Measurements from ENCODE around the gene STXBP5. TPM values are rescaled to one million over a fixed set of nuclear protein-coding genes. Genes with fewer than 3 reads are reported as not detected.

STXBP5 gene
- total and polyA plus RNA-seq, 9 of the 15 experiments (the other 6 are each of a cell fraction or from before 2014, with no cell fraction given) = 23.3 to 172 (median 71.5) TPM

DNA sequence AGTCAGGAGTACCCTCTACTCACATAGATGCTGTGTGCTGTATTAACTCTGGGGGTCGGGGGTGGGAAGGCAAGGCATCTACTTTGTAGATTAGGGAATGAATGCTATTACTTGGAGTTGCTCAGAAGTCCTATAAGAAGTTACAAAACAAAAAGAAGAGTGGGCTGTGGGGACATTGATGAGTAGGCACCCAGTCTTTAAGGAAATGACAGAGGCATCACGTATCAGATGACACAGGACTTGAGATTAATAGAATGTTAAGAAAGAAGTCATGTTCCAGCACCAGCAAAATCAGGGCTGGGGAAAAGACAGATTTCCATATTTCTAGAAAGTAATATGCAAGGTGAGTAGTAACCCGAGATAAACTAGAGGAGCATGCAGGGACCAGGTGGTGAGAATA, 19.0 kb upstream of the STXBP5 start (continued):
- TF ChIP-seq, protein P1, sequence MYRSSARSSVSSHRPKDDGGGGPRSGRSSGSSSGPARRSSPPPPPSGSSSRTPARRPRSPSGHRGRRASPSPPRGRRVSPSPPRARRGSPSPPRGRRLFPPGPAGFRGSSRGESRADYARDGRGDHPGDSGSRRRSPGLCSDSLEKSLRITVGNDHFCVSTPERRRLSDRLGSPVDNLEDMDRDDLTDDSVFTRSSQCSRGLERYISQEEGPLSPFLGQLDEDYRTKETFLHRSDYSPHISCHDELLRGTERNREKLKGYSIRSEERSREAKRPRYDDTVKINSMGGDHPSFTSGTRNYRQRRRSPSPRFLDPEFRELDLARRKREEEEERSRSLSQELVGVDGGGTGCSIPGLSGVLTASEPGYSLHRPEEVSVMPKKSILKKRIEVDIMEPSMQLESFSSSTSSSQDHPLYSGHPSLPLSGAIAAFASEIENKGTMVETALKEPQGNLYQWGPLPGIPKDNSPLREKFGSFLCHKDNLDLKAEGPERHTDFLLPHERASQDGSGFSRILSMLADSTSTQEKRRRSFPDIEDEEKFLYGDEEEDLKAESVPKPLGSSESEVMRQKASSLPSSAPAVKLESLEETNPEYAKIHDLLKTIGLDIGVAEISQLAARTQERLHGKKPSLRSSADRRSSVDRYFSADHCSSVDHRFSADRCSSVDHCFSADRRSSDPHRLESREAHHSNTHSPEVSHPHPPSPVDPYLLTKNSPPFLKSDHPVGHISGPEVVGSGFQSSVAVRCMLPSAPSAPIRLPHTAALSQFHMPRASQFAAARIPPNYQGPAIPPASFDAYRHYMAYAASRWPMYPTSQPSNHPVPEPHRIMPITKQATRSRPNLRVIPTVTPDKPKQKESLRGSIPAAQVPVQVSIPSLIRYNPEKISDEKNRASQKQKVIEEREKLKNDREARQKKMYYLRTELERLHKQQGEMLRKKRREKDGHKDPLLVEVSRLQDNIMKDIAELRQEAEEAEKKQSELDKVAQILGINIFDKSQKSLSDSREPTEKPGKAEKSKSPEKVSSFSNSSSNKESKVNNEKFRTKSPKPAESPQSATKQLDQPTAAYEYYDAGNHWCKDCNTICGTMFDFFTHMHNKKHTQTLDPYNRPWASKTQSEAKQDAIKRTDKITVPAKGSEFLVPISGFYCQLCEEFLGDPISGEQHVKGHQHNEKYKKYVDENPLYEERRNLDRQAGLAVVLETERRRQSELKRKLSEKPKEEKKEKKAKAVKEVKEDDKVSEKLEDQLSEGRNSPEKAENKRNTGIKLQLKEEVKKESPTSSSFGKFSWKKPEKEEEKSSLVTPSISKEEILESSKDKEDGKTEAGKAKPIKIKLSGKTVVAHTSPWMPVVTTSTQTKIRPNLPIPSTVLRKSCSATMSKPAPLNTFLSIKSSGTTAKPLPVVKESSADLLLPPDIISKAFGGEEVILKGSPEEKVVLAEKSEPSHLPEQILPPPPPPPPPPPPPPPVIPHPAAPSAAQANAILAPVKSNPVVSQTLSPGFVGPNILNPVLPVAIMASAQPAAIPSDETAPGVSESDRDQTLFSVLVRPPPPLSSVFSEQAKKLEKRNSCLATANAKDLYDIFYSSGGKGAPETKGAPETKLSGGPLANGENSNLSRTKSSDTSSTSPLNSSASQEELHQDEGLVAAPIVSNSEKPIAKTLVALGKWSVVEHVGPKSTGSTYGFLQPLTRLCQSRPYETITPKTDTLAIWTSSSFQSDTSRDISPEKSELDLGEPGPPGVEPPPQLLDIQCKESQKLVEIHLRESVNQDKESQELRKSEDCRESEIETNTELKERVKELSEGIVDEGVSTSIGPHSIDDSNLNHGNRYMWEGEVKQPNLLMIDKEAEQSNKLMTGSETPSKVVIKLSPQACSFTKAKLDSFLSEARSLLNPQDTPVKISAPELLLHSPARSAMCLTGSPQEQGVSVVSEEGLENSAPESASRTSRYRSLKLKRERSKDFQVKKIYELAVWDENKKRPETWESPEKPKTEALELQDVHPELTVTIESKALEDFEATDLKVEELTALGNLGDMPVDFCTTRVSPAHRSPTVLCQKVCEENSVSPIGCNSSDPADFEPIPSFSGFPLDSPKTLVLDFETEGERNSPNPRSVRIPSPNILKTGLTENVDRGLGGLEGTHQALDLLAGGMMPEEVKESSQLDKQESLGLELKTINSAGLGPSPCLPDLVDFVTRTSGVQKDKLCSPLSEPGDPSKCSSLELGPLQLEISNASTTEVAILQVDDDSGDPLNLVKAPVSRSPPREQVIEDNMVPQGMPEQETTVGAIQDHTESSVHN (IDR thresholded peaks at IDR 0.05; ENCODE audit: borderline replicate concordance in 1 of 2, low read depth in 1 of 2) = no peak

DNA sequence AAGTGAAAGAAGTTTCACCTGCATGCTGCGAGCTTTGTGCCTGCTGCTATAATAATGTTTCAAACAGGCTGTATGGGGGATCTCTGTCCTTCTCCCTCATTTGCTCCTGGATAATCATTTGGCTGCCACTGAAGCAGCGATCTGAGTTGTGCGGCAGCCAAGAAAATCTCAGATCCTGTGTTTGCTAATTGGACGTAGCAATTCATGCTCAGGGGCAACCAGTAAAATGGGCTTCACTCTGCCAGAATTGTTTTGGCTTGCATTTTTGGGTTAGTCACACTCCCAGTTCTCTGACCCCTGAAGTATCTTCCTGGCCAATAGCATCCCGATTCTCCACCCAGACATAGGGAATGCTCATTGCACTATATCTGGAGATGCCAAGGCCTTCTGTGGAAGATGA, 13.7 kb upstream of the STXBP5 start:
- in situ Hi-C loops (cut with MboI) = no loop called here
- CTCF ChIA-PET (ENCODE audit: low intra/inter-chr PET ratio) = no interaction called here
- TF ChIP-seq BHLHE40 (IDR thresholded peaks at IDR 0.05; ENCODE audit: low read length) (no peak), ZNF324 (CRISPR knock-in tag; IDR thresholded peaks at IDR 0.05) (no peak), ZNF143 (CRISPR knock-in tag; IDR thresholded peaks at IDR 0.05) (no peak), NFE2L1 (tag; IDR thresholded peaks at IDR 0.05; ENCODE audit: borderline replicate concordance, low read depth) (no peak), ZNF507 (tag; conservative IDR thresholded peaks at IDR 0.05) (no peak), ETV6 (IDR thresholded peaks at IDR 0.05; ENCODE audit: borderline replicate concordance in 1 of 2, low read depth in 2 of 2, low read length in 1 of 2) (no peak), ETV6 (CRISPR knock-in tag; IDR thresholded peaks at IDR 0.05; ENCODE audit: borderline replicate concordance) (no peak), HDAC6 (IDR thresholded peaks at IDR 0.05; ENCODE audit: low read depth, low read length) (no peak)
- TF ChIP-seq, protein P2, sequence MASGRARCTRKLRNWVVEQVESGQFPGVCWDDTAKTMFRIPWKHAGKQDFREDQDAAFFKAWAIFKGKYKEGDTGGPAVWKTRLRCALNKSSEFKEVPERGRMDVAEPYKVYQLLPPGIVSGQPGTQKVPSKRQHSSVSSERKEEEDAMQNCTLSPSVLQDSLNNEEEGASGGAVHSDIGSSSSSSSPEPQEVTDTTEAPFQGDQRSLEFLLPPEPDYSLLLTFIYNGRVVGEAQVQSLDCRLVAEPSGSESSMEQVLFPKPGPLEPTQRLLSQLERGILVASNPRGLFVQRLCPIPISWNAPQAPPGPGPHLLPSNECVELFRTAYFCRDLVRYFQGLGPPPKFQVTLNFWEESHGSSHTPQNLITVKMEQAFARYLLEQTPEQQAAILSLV (tag; IDR thresholded peaks at IDR 0.05) = no peak
- TF ChIP-seq, protein P3, sequence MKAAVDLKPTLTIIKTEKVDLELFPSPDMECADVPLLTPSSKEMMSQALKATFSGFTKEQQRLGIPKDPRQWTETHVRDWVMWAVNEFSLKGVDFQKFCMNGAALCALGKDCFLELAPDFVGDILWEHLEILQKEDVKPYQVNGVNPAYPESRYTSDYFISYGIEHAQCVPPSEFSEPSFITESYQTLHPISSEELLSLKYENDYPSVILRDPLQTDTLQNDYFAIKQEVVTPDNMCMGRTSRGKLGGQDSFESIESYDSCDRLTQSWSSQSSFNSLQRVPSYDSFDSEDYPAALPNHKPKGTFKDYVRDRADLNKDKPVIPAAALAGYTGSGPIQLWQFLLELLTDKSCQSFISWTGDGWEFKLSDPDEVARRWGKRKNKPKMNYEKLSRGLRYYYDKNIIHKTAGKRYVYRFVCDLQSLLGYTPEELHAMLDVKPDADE (conservative IDR thresholded peaks at IDR 0.05; ENCODE audit: control insufficient read depth, low read depth, low read length) = no peak

More for the DNA sequence above, 13.7 kb upstream of the STXBP5 start:
- POLR2A ChIA-PET = interaction anchor here (0.6 to 1.7 kb wide), 3 partner anchors 12 to 47 kb away, joined by 3 to 5 read pairs (median 3); no protein-coding TSS in a partner anchor
- BruUV-seq (replicated peaks) = no TSS peak
- H3K9me3 ChIP-seq (replicated peaks; ENCODE audit: control insufficient read depth, insufficient read depth, low read depth, low read length) = no peaks in the 10 kb centered on the region
- H3K27me3 ChIP-seq (ENCODE audit: control insufficient read depth in 2 of 2, insufficient read depth in 2 of 2, low read length in 2 of 2) = no peaks in the 10 kb centered on the region; a peak in 1 of 5 replicates
- no peak overlapping the region for H3K4me2 ChIP-seq (ENCODE audit: insufficient read depth, low read length)
- no peaks in the 10 kb centered on the region for H3K9me1 ChIP-seq (ENCODE audit: control insufficient read depth, insufficient read depth, low read length)
- intact Hi-C loops (cut with micrococcal nuclease) = no loop called here
- H3K27ac ChIP-seq (ENCODE audit: extremely low read depth, low read depth, low read length) = no peak overlapping the region
- no peak for DNase-seq (ENCODE audit: extremely low read depth in 1 of 4, low spot score in 3 of 4)
- no peak for ATAC-seq
- H3K36me3 ChIP-seq (ENCODE audit: control insufficient read depth, insufficient read depth, low read length) = no peaks in the 10 kb centered on the region
- H3K4me1 ChIP-seq (replicated peaks in 1 of 2; ENCODE audit: control insufficient read depth in 2 of 2, insufficient read depth in 2 of 2, low read length in 2 of 2) = peaks cover 11 to 37% of the 10 kb centered on the region in 2 experiments; a peak in 4 of 5 replicates
- no peak for FAIRE-seq
- H2AFZ ChIP-seq (ENCODE audit: low read depth, low read length) = no peak overlapping the region
- H3K9ac ChIP-seq (ENCODE audit: insufficient read depth in 1 of 2, low read depth in 2 of 2, low read length in 2 of 2) = no peak overlapping the region
- H3K79me2 ChIP-seq (ENCODE audit: control insufficient read depth, insufficient read depth, low read length) = no peaks in the 10 kb centered on the region
- H3K4me3 ChIP-seq = no peak overlapping the region
- H4K20me1 ChIP-seq (replicated peaks; ENCODE audit: control insufficient read depth, insufficient read depth, low read length) = no peaks in the 10 kb centered on the region
- 65% methylated on average over 5 of the region's 5 CpGs for WGBS (ENCODE audit: insufficient coverage, low coverage, missing lambda C conversion rate)

All from K562 (cell line).